Thymus (tissue), 14 donors: ENCODE results near the gene GALNT11. TPM values are rescaled to one million over a fixed set of nuclear protein-coding genes. Genes with fewer than 3 reads are reported as not detected.

Source experiments
- DNase-seq, 9 donors: peaks; one replicate each; pipeline ENCODE4 v3.0.0-alpha.2; 2013; ENCODE audit warnings: low spot score in 9 of 9, low read depth in 6 of 9, missing footprints in 1 of 9
- H3K27ac ChIP-seq, 2 donors: one replicate each; pipeline ENCODE4 v1.5.1; 2013; ENCODE audit warnings: control low read depth in 1 of 2, low read depth in 1 of 2, low read length in 1 of 2, mild to moderate bottlenecking in 1 of 2, moderate library complexity in 1 of 2
- H3K27me3 ChIP-seq, 2 donors: one replicate each; pipeline ENCODE4 v1.5.1; 2013; ENCODE audit warnings: low read length in 1 of 2; ENCODE audit not compliant: control insufficient read depth in 2 of 2, insufficient read depth in 1 of 2
- H3K36me3 ChIP-seq, 2 donors: one replicate each; pipeline ENCODE4 v1.5.1; 2013; ENCODE audit warnings: low read length in 1 of 2, mild to moderate bottlenecking in 1 of 2, moderate library complexity in 1 of 2; ENCODE audit not compliant: control insufficient read depth in 2 of 2, insufficient read depth in 2 of 2
- H3K4me1 ChIP-seq, 2 donors: one replicate each; pipeline ENCODE4 v1.5.1; 2013; ENCODE audit warnings: low read length in 2 of 2; ENCODE audit not compliant: control insufficient read depth in 2 of 2, insufficient read depth in 2 of 2
- H3K4me3 ChIP-seq, 2 donors: one replicate each; pipeline ENCODE4 v1.5.1; 2013; ENCODE audit warnings: low read length in 2 of 2, control low read depth in 1 of 2, mild to moderate bottlenecking in 1 of 2
- H3K9me3 ChIP-seq, 2 donors: one replicate each; pipeline ENCODE4 v1.5.1; 2013; ENCODE audit warnings: low read length in 1 of 2, mild to moderate bottlenecking in 1 of 2; ENCODE audit not compliant: control insufficient read depth in 2 of 2, insufficient read depth in 1 of 2
- WGBS: extraction: QIAGEN DNeasy Blood & Tissue Kit; methylation state at CpG from one replicate; pipeline ENCODE4 v1.1.7; 2013; 5-methylcytosine and 5-hydroxymethylcytosine counted together
- long read RNA-seq, 10 donors: transcript quantifications; one replicate each; lab custom pipeline, GENCODE V29; 2026
- polyA plus RNA-seq: library from polyadenylated mRNA; stranded (reverse); fragments of 200-250 nt; gene quantifications from one replicate; pipeline ENCODE4 v1.2.3, GENCODE V29; 2013
- total RNA-seq: library from RNA; stranded (reverse); fragments of 120-200 nt; gene quantifications from one replicate; pipeline ENCODE4 v1.2.4, GENCODE V29; 2013
- donor health status: healthy.

GALNT11 gene
- 48.8 TPM for total RNA-seq
- polyA plus RNA-seq: 32.0 TPM
- long read RNA-seq, donor 1, partial matches to known transcripts: 0 of 2 reads
- long read RNA-seq, donor 1, other reads (novel, unspliced or antisense): 0 of 2 reads
- long read RNA-seq, donor 2: 0 reads
- long read RNA-seq, donor 3, transcript GALNT11-205 (12 exons, 2,727 nt): major isoform, 11 of 12 reads
- long read RNA-seq, donor 3, partial matches to known transcripts: 0 of 12 reads
- long read RNA-seq, donor 3, other reads (novel, unspliced or antisense): 0 of 12 reads
- long read RNA-seq, donor 4, transcript GALNT11-205 (12 exons, 2,727 nt): major isoform, 5 of 11 reads
- long read RNA-seq, donor 4, partial matches to known transcripts: 6 of 11 reads
- long read RNA-seq, donor 4, other reads (novel, unspliced or antisense): 0 of 11 reads
- long read RNA-seq, donor 5, transcript GALNT11-205 (12 exons, 2,727 nt): major isoform, 16 of 17 reads
- long read RNA-seq, donor 5, partial matches to known transcripts: 0 of 17 reads
- long read RNA-seq, donor 5, other reads (novel, unspliced or antisense): 0 of 17 reads
- long read RNA-seq, donor 6, transcript GALNT11-205 (12 exons, 2,727 nt): major isoform, 9 of 9 reads
- long read RNA-seq, donor 6, partial matches to known transcripts: 0 of 9 reads
- long read RNA-seq, donor 6, other reads (novel, unspliced or antisense): 0 of 9 reads
- long read RNA-seq, donor 7, transcript GALNT11-205 (12 exons, 2,727 nt): major isoform, 8 of 27 reads
- long read RNA-seq, donor 7, partial matches to known transcripts: 17 of 27 reads
- long read RNA-seq, donor 7, other reads (novel, unspliced or antisense): 0 of 27 reads
- long read RNA-seq, donor 8, partial matches to known transcripts: 0 of 1 reads
- long read RNA-seq, donor 8, other reads (novel, unspliced or antisense): 0 of 1 reads
- long read RNA-seq, donor 9, transcript GALNT11-205 (12 exons, 2,727 nt): major isoform, 10 of 10 reads
- long read RNA-seq, donor 9, partial matches to known transcripts: 0 of 10 reads
- long read RNA-seq, donor 9, other reads (novel, unspliced or antisense): 0 of 10 reads
- long read RNA-seq, donor 10, transcript GALNT11-205 (12 exons, 2,727 nt): major isoform, 5 of 6 reads
- long read RNA-seq, donor 10, partial matches to known transcripts: 0 of 6 reads
- long read RNA-seq, donor 10, other reads (novel, unspliced or antisense): 0 of 6 reads

GRCh38 chr7:152025077-152025936 is at the start of gene GALNT11:
GALNT11 (plus strand) TSS chr7:152025674; CDS start chr7:152094228, 68,554 bp downstream.
- peak within 1 kb of the TSS; percentile 61 to 74 for H3K4me3 ChIP-seq
- H3K4me1 ChIP-seq: peaks cover 5 to 7% of the 10 kb centered on the region in 2 donors
- peak within 1 kb of the TSS; percentile 37 to 74 for H3K27ac ChIP-seq
- H3K27me3 ChIP-seq: peaks cover 6 to 23% of the 10 kb centered on the region in 2 donors
- DNase-seq: peak; percentile 11 to 78 (median 50)
- WGBS: 5% methylated on average over 84 of the region's 84 CpGs
- no peaks in the 10 kb centered on the region for H3K36me3 ChIP-seq
- no peaks in the 10 kb centered on the region for H3K9me3 ChIP-seq

DNA sequence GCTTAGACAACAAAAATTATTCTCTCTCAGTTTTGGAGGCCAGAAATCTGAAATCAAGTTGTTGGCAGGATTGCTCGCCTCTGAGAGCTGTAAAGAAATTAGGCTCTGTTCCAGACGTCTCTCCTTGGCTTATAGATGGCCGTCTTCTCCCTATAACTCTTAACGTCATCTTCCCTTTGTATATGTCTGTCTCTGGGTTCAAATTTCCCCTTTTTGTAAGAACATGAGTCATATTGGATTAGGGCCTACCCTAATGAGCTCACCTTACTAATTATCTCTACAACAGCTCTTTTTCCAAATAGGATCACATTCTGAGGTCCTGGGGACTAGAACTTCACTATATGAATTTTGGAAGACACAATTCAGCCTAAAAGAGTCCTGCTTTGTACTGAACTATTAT is 46.9 kb upstream of the GALNT11 start:
- H3K4me1 ChIP-seq: no peaks in the 10 kb centered on the region
- H3K9me3 ChIP-seq: no peaks in the 10 kb centered on the region
- no peak overlapping the region for H3K4me3 ChIP-seq
- H3K36me3 ChIP-seq: no peaks in the 10 kb centered on the region
- H3K27me3 ChIP-seq: no peaks in the 10 kb centered on the region
- H3K27ac ChIP-seq: no peak overlapping the region
- DNase-seq: no peak
- 87% methylated on average over 4 of the region's 4 CpGs for WGBS

DNA sequence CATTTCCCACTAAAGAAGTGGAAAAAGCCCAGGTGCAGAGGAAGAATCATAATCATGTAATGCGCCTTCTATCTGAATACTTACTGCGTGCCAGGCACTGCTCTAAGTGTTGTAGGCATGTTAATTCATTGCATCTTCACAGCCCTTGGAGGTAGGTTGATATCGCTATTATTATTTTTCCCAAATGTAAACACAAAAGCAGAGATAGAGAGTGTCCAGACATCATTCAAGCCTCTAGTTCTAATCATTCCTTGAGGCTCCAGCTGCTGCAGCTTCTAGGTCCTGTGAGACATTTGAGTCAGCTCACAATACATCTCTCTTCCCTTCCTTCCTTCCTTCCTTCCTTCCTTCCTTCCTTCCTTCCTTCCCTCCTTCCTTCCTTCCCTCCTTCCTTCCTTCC is 44.3 kb upstream of the GALNT11 start:
- Histone ChIP-seq H3K27me3 (no peaks in the 10 kb centered on the region), H3K4me3 (no peak overlapping the region), H3K4me1 (no peaks in the 10 kb centered on the region), H3K9me3 (no peaks in the 10 kb centered on the region), H3K27ac (no peak overlapping the region), H3K36me3 (no peaks in the 10 kb centered on the region)
- 81% methylated on average over 3 of the region's 3 CpGs for WGBS
- no peak for DNase-seq

DNA sequence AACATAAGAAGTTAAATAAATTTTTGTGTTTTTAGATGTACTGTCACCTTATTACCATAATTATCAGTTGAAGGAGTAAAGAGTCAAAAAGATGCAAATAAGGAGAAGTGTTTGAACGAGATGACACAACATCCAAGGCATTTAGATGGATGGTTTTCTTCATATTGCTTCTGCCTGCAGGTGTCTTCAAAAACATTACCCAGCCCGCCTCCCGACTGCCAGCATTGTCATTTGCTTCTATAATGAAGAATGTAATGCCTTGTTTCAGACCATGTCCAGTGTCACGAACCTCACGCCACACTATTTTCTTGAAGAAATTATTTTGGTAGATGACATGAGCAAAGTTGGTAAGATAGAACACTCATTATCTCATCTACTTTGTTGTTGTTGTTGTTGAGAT is 42.7 kb upstream of the GALNT11 start:
- Histone ChIP-seq H3K27me3 (no peaks in the 10 kb centered on the region), H3K4me1 (no peaks in the 10 kb centered on the region), H3K9me3 (no peaks in the 10 kb centered on the region), H3K27ac (no peak overlapping the region), H3K36me3 (no peaks in the 10 kb centered on the region), H3K4me3 (no peak overlapping the region)
- 94% methylated on average over 5 of the region's 5 CpGs for WGBS
- no peak for DNase-seq

GRCh38 chr7:151984612-151985011 is 40.9 kb upstream of the GALNT11 start:
- Histone ChIP-seq H3K27ac (no peak overlapping the region), H3K27me3 (no peaks in the 10 kb centered on the region), H3K4me1 (no peaks in the 10 kb centered on the region), H3K9me3 (no peaks in the 10 kb centered on the region), H3K36me3 (no peaks in the 10 kb centered on the region), H3K4me3 (no peak overlapping the region)
- WGBS: 94% methylated on average over 3 of the region's 3 CpGs
- no peak for DNase-seq

GRCh38 chr7:151987748-151988529 is 37.5 kb upstream of the GALNT11 start:
- H3K27me3 ChIP-seq: peaks cover 0 to 7% of the 10 kb centered on the region in 2 donors
- H3K9me3 ChIP-seq: no peaks in the 10 kb centered on the region
- WGBS: 84% methylated on average over 18 of the region's 18 CpGs
- no peak for DNase-seq
- no peaks in the 10 kb centered on the region for H3K4me1 ChIP-seq
- no peak overlapping the region for H3K27ac ChIP-seq
- no peak overlapping the region for H3K4me3 ChIP-seq
- H3K36me3 ChIP-seq: no peaks in the 10 kb centered on the region

- 18% methylated on average over 12 of the region's 12 CpGs for WGBS
- no peaks in the 10 kb centered on the region for H3K4me1 ChIP-seq
- no peak overlapping the region for H3K27ac ChIP-seq
- H3K36me3 ChIP-seq: no peaks in the 10 kb centered on the region
- no peak overlapping the region for H3K4me3 ChIP-seq
- H3K27me3 ChIP-seq: peaks cover 0 to 9% of the 10 kb centered on the region in 2 donors
- peak in 5 of 9 donors; percentile 3 to 44 (median 17) for DNase-seq
- H3K9me3 ChIP-seq: no peaks in the 10 kb centered on the region
These were observed 33.1 kb upstream of the GALNT11 start for GRCh38 chr7:151992375-151992774.
